GM18873 (cell line): ENCODE results near the gene ONECUT2.

Experiments
- ATAC-seq: cut with Tn5 transposase; IDR thresholded peaks from one replicate; pipeline ENCODE4 v1.9.1; 2021; ENCODE audit warnings: mild to moderate bottlenecking, moderate library complexity, moderate number of reproducible peaks; ENCODE audit not compliant: unreplicated experiment, low FRiP score

ONECUT2 gene

GRCh38 chr18:57430079-57431001 is 4.8 kb upstream of the ONECUT2 start:
- ATAC-seq, result no peak

DNA sequence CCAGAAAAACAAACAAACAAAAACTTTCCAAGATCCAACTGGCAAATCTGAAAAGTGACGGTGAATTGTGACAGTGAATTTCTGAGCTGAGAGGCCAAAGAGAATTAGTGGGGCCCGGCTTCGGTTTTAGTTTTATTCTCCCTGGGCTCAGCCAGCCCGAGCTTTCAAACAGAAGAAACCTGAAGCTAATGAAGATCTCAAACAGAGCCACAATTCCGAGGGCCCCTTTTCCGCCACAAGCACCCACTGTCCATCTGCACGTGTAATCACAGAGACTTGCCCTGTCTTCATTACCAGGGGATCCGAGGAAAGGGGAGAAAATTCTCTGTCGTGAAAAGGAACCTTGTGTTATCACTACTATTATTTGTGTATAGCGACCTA is 4.2 kb upstream of the ONECUT2 start:
- no peak for ATAC-seq

- ATAC-seq, result no peak
Measured at GRCh38 chr18:57431467-57432080, 3.6 kb upstream of the ONECUT2 start.

- ATAC-seq, result no peak
Measured at GRCh38 chr18:57432140-57432539, 3.0 kb upstream of the ONECUT2 start.

- ATAC-seq, result no peak
Measured at GRCh38 chr18:57432751-57433400, 2.3 kb upstream of the ONECUT2 start.

DNA sequence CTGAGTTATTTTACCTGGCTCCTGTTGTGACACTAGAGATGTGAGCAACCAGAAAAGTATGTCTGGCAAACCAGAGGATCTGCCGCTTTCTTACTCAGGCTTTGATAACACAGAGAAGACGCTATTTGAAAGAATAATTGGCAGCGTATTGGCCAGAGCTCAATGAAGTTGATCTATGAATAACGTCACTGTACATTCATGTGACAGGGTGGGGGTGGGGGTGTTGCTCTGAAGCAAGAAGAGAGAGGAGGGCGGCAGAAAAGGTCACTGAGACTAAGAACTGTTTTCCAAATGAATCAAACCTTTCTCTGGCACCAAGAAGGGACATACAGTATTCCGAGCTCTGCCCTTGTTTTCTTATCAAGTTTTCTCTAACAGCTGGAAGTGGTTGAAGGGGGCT is 1.7 kb upstream of the ONECUT2 start:
- ATAC-seq, result no peak

- ATAC-seq, result no peak
Measured at GRCh38 chr18:57433934-57434535, 1.1 kb upstream of the ONECUT2 start.

DNA sequence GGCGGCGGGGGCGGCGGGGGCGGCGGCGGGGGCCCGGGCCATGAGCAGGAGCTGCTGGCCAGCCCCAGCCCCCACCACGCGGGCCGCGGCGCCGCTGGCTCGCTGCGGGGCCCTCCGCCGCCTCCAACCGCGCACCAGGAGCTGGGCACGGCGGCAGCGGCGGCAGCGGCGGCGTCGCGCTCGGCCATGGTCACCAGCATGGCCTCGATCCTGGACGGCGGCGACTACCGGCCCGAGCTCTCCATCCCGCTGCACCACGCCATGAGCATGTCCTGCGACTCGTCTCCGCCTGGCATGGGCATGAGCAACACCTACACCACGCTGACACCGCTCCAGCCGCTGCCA is 644 bp downstream of the ONECUT2 start:
- ATAC-seq, result no peak

DNA sequence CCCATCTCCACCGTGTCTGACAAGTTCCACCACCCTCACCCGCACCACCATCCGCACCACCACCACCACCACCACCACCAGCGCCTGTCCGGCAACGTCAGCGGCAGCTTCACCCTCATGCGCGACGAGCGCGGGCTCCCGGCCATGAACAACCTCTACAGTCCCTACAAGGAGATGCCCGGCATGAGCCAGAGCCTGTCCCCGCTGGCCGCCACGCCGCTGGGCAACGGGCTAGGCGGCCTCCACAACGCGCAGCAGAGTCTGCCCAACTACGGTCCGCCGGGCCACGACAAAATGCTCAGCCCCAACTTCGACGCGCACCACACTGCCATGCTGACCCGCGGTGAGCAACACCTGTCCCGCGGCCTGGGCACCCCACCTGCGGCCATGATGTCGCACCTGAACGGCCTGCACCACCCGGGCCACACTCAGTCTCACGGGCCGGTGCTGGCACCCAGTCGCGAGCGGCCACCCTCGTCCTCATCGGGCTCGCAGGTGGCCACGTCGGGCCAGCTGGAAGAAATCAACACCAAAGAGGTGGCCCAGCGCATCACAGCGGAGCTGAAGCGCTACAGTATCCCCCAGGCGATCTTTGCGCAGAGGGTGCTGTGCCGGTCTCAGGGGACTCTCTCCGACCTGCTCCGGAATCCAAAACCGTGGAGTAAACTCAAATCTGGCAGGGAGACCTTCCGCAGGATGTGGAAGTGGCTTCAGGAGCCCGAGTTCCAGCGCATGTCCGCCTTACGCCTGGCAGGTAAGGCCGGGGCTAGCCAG is 1.2 kb downstream of the ONECUT2 start:
- no peak for ATAC-seq

GRCh38 chr18:57436965-57437333 is 1.8 kb downstream of the ONECUT2 start:
- no peak for ATAC-seq

DNA sequence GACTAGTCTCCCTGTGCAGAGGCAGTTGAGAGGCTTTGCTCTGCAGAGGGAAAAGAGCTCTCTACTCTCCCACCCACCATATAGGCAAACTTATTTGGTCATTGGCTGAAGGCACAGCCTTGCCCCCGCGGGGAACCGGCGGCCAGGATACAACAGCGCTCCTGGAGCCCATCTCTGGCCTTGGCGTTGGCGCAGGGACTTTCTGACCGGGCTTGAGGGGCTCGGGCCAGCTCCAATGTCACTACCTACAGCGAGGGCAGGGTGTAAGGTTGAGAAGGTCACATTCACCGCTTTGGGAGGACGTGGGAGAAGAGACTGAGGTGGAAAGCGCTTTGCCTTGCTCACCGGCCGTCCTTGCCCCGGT is 2.2 kb downstream of the ONECUT2 start:
- ATAC-seq, result no peak

GRCh38 chr18:57437766-57438671 is 2.8 kb downstream of the ONECUT2 start:
- no peak for ATAC-seq

DNA sequence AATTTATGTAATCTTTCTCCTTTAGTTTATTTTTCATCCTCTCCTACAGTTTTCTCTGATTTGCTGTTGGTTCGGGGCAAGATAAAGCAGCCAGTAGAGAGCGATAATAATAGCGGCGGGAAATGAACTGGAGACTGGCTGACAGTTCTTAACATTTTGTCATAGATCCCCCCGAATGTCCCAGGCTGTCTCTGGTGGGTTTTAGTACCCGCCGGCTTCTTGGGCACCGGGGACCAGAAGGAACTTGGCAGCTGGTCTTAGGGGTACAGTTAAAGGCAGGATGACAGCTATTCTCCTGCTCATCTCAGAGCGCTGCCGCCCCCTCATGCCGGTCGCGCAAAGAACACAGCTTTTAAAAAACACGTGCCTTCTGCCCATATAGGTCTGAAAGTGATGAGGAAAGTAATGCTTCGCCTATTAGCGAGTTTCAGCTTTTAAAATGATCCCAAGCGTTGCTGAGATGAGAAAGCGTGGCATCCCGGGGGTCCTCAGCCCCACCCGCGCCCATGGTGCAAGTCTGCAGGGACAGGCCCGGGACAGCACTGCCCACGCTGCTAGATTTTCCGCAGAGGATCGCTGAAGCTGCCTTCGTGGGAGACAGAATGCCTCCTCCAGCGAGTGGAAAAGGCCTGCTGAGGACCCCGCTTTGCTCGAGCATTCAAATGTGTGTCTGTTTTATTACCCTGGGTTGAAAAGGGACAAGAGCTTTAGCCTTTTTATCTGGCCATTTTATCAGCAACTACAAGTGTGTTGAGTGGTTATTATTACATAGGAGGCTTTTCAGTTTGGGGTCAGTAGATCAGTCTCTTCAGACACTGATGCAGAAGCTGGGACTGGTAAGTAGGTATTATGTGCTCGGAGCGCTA is 3.8 kb downstream of the ONECUT2 start:
- ATAC-seq, result no peak

GRCh38 chr18:57439609-57439968 is 4.4 kb downstream of the ONECUT2 start:
- no peak for ATAC-seq

- ATAC-seq, result no peak
Measured at GRCh38 chr18:57439985-57440330, 4.8 kb downstream of the ONECUT2 start.

- no peak for ATAC-seq
Measured at GRCh38 chr18:57440331-57441070, 5.3 kb downstream of the ONECUT2 start.

- no peak for ATAC-seq
Measured at GRCh38 chr18:57441071-57441794, 6.1 kb downstream of the ONECUT2 start.
